ENCODE data around the gene NELFE.

DNA sequence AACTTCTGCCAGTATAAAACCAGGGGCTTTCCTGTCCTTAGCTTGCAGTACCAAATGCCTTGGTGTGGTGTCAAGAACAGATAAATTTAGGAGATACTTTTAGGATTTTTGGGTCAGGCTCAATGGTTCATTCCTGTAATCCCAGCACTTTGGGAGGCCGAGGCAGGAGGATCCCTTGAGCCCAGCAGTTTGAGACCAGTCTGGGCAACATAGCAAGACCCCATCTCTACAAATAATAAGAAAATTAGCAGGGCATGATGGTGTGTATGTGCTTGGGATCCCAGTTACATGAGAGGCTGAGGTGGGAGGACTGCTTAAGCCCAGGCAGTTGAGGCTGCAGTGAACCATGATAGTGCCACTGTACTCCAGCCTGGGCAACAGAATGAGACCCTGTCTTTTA, 53.7 kb downstream of the NELFE start:
- TF ChIP-seq, protein P1, sequence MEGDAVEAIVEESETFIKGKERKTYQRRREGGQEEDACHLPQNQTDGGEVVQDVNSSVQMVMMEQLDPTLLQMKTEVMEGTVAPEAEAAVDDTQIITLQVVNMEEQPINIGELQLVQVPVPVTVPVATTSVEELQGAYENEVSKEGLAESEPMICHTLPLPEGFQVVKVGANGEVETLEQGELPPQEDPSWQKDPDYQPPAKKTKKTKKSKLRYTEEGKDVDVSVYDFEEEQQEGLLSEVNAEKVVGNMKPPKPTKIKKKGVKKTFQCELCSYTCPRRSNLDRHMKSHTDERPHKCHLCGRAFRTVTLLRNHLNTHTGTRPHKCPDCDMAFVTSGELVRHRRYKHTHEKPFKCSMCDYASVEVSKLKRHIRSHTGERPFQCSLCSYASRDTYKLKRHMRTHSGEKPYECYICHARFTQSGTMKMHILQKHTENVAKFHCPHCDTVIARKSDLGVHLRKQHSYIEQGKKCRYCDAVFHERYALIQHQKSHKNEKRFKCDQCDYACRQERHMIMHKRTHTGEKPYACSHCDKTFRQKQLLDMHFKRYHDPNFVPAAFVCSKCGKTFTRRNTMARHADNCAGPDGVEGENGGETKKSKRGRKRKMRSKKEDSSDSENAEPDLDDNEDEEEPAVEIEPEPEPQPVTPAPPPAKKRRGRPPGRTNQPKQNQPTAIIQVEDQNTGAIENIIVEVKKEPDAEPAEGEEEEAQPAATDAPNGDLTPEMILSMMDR (conservative IDR thresholded peaks at IDR 0.05 in 1 of 2, IDR thresholded peaks at IDR 0.05 in 1 of 2; ENCODE audit: low read depth in 1 of 2, low read length in 2 of 2): no peak
- TF ChIP-seq EZH2 (IDR thresholded peaks at IDR 0.05; ENCODE audit: low read length, missing control alignments): no peak

Data from fibroblast of lung (primary cell).